HCEC 1CT (cell line): ENCODE data around the gene LARP4.
"Not testable (repeated sequence)": the region's sequence is repeated elsewhere in the genome, so short reads cannot be mapped to it uniquely, and the experiment has no call there.

ENCODE experiments used
- DNase-seq: peaks from one replicate; pipeline ENCODE4 v3.0.0-alpha.2; 2017

Gene LARP4

DNA sequence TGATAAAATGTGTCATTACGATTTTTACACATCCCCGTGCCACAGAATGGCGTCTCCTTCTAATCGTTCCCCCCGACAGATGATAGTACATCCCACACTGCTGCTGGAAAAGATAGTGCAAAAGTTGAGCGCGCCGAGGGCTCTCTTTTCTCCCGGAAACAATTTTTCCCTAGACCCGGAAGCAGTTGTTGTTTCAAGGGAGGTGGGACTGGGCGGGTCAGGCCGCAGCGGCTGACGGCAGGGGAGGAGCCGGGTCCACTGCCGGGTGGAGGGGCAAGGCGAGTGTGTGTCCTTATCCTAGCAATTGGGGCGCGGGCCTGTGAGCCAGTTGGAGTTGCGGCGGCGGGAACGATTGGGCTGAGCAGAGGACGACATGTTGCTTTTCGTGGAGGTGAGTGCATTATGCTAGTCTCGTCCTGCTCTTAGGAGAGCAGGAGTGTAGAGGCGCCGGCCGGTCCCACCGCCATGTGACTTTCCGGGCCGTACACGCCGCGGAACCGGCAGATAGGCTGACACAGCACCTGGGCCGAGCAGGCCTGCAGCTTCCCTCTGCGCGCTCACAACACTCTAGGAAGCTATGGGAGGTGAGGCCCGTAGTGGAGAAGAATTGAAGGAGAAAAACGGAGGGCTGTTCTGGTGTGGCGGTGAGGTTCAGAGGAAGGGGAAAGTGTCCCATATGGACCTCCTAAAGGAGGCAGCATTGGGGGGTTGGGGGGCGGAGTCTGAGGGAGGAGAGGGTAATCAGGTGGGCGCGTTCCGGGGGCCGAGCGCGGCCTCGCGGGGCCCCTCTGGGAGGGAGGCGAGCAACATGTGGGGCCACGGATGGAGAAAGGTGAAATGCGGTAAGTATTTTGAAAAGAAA lies at the start of gene LARP4:
Gene LARP4, plus strand, starts transcription at position 248 of the 862 bp plus-strand sequence. Its CDS starts 126 bp downstream, at position 374.
- peak; percentile 96 for DNase-seq

DNA sequence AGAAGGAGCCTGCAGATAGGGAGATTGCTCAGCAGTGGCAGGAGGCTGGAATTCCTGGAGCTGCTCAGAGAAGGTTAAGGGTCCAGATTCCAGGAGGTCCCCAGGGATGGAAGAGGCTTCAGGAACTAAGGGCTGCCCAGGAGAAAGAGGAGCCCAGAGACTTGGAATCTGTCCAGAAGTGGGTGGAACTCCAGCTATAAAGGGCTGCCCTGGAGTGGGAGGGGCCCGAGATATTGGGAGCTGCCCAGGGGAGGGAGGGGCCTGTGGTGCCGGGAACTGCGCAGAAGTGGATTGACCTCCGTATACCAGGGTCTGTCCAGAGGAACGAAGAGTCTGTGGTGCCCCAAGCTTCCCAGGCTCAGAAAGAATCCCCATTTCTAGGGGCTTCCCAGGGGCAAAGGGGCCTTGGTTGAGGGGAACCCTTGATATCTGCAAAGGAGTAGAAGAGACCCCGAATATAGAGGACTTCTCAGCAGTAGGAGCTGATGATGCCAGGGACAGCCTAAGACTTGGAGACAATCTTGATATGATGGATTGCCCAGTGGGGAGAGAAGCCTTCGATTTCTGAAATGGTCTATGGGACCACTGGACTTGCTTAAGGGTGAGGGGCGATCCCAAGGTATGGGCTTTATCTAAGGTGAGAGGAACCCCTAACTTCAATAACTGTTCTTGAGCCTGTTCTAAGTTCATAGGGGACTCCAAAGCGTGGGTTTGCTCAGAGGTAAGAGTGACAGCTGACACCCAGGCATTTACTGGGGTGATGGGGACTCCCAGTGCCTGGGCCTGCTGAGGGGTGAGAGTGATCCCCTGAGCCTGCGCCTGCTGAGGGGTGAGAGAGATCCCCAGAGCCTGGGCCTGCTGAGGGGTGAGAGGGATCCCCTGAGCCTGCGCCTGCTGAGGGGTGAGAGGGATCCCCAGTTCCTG lies 49.3 kb upstream of the LARP4 start:
- no peak for DNase-seq

DNA sequence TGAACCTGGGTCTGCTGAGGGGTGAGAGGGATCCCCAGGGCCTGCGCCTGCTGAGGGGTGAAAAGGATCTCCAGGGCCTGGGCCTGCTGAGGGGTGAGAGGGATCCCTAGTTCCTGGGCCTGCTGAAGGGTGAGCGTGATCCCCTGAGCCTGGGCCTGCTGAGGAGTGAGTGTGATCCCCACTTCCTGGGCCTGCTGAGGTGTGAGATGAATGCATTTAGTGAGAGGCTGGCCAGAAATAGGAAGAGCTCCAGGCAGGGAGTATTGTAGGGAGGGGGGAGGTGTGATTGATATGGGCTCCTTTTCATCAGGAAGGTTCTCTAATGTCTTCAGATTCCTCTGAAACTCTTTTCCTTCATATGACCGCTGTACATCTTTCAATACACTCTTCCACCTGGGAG lies 47.3 kb upstream of the LARP4 start:
- DNase-seq, result no peak

DNA sequence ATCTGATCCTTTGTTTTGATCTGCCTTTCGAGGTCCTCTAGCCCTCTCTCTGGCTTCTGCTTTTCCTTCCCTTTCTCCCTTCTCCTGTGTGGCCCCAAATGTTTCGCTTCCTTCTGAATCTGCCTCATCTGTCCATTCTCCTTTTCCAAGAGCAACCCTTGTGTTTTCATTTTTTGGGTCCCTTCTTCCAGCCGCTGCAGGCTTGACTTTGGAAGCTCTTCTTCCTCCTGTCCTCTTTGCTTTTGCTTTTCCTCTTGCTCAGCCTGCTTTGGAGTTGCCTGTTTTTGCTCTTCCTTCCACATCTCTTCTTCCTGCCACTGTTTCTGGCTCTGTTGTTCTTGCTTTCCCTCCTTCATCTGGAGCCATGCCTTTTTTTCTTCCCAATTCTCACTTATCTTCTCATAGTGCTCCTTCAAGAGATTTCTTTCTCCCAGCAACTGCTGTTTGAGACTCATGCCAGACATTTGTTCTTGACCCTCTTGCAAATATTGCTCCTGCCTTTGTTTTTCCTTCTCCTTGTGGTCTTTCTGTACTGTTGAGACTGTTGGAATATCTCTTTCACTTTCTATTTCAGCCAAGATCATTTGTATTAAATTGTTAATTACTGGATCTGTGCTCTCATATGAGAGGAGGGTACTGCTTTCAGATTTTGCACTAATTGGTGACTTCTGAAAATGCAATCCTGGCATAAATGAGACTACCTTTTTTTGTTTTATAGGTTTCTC lies 46.7 kb upstream of the LARP4 start:
- DNase-seq, result peak; percentile 10

DNA sequence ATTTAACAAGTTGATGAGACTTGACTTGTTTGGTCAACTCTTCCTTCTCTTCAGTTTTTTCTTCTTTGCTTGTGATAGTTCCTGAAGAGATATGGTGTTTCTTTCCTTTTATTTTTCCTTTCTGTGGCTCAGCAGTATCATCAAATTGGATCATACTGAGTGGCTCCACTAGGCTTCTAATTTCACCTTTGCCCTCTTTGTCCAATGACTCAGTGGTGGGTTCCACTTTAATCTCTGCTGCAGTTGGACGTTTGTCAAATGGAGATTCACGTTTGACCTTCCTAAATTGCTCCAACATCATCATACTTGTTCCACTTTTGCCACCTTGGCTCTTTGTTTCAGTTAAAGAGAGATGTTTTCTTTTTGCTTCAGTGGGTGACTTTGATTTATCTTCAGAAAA lies 45.8 kb upstream of the LARP4 start:
- peak; percentile 45 for DNase-seq

DNA sequence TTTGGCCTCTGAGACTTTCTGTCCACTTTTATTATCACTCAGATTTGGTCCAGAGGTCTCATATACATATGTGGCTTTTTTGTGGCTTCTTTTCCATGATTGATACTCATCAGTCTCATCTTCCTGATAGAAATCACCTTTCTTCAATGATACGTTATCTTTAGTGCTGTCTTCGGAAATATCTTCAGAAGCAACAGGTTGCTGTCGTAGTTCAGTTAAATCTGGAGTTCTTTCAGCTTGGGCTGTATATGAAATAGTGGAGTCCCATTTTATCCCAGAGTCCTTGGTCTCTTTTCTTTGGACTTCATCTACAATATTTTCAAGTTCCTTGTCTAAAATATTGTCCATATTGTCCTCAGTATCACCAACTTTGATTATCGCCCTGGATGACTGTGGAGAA lies 45.3 kb upstream of the LARP4 start:
- DNase-seq, result no peak

DNA sequence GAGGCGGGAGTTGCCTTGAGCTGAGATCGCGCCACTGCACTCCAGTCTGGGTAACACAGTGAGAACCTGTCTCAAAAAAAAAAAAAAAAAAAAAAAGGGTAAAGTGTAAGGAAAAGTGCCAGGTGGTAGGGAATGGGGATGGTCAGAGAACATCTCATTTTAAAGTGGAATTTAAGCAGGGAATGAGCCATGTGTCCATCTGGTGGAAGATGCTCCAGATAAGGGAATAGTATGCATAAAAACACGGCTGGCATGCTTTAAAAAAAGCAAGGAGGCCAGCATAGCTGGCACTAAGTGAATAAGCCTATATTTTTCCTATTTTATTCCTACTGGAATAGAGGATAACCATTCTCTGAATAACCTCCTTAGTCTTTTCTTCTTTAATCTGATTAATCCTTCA lies 38.0 kb upstream of the LARP4 start:
- DNase-seq, result no peak

DNA sequence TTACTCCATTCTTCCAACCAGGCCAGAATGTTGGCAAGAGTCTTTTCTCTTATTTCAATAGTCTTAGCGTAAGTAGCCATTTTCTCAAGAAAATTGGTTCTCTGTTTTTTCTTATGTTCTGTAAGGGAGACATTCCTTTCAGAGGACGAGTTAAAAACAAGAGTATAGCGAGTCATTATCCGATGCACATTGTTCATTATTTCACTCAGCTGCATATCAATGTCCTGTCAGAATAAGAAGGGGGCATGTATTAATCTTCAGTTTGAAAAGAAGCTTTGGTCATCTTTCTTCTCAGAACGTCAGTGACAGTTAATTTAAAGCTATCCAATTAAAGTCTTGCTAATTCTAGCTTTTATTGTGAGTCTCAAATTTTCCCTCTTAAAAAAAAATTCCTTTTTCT lies 37.5 kb upstream of the LARP4 start:
- DNase-seq, result no peak

DNA sequence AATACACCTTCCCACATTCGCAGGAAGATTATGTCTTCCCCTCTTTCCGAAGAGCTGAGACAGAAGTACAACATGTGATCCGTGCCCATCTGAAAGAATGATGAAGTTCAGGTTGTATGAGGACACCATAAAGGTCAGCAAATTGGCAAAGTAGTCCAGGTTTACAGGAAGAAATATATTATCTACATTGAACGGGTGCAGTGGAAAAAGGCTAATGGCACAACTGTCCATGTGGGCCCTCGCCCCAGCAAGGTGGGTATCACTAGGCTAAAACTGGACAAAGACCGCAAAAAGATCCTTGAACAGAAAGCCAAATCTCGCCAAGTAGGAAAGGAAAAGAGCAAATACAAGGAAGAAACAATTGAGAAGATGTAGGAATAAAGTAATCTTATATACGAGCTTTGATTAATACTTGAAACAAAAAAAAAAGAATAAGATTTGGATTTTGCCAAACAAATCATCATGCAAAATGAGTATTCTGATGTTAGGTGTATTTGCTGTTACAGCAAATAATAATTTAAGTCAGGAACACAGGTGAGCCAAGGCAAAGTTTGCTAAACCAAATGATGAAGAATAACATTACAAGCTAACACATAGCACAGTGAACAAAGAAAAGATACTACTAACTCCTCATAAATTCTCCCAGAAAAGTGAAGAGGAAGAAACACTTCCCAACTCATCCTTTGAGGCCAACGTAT lies 34.8 kb upstream of the LARP4 start:
- DNase-seq, result no peak

DNA sequence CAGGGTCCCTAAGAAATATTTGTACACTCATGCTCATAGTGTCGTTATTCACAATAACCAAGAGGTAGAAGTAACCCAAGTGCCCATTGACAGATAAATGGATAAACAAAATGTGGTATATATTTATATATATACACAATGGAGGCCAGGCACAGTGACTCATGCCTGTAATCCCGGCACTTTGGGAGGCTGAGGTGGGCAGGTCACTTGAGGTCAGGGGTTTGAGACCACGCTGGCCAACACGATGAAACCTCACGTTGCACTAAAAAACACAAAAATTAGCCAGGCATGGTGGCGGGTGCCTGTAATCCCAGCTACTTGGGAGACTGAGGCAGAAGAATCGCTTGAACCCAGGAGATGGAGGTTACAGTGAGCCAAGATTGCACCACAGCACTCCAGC lies 30.0 kb upstream of the LARP4 start:
- not testable (repeated sequence) for DNase-seq

DNA sequence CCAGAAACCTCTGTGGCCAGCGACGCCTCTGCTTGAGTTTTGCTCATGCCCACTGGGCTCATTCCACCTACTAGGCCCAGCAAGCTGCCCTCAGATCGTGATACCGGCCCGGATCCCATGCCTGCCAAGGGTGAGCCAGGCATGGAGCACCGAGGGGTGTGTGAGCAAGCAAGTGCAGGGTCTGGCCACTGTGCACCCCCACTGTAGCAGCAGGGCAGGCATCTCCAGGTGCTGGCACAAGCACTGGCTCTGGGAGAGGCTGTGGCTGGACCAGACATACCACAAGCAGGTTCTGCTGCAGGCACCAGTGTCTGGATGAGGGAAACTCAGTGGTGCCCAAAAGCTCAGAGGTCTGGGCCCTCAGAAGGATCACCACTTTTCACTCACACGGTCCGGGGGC lies 24.9 kb upstream of the LARP4 start:
- no peak for DNase-seq

DNA sequence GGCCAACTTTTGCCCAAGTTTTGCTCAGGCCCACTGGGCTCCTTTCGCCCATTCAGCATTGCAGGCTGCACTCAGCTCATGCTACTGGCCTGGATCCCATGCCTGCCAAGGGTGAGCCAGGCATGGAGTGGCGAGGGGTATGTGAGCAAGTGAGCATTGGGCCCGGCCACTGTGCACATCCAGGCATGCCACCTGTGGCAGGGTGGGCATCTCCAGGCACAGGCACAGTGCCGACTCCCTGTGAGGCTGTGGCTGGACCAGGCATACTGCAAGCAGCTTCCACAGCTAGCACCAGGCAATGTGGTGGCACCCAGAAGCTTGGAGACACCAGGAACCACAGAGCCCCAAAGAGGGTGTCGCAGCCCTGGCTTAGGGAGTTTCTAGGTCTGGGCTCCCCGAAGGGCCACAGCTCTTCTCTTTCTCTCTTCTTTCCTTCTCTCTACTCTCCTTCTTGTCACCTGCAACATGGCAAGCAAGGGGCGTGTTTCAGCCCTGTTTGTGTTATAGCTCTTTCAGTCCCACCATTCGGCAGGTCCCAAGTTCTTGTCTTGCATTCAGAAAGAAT lies 19.8 kb upstream of the LARP4 start:
- no peak for DNase-seq

DNA sequence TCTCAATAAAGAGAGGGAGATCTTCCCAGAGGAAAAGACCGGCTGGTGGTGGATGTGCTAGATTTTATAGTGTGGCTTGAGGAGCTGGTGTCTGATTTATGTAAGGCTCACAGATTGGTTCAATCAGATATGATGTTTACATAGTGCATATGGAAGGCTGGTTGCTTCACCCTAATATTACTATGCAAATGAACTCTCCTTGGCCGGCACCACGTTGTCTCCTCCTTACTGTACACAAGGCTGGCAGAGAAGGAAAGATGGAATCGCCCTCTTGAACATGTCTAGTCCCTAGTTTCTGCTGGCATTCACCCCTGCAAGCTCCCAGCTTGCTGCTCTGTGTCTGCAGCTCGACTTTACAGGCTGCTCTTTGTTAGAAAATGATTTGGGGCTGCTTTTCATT lies 13.2 kb upstream of the LARP4 start:
- DNase-seq, result peak; percentile 37

DNA sequence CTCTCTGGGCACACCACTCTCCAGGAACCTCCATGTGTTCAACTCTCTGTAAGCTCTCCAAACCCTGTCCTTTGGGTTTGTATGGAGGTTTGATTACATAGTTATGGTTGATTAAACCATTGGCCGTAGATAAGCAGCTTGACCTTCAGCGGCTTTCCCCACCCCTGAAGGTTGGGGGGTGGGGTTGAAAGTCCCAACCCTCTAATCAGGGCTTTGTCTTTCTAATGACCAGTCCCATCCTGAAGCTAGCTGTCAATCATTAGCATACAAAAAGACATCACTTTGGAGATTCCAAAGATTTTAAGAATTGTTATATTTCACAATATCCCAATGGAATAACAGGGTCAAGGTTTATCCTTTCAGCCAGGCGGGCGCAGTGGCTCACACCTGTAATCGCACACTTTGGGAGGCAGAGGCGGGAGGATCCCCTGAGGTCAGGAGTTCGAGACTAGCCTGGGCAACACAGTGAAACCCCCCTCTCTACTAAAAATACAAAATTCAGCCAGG lies 12.7 kb upstream of the LARP4 start:
- DNase-seq, result no peak

DNA sequence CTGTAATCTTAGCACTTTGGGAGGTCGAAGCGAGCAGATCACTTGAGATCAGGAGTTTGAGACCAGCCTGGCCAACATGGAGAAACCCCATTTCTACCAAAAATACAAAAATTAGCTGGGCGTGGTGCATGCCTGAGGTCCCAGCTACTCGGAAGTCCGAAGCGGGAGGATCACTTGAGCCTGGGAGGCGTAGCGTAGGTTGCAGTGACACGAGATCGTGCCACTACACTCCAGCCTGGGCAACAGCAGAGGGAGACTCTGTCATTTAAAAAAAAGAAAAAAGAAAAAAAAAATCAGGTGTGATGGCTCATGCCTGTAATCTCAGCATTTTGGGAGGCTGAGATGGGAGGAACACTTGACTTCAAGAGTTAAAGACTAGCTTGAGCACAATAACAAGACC lies 11.9 kb upstream of the LARP4 start:
- not testable (repeated sequence) for DNase-seq

DNA sequence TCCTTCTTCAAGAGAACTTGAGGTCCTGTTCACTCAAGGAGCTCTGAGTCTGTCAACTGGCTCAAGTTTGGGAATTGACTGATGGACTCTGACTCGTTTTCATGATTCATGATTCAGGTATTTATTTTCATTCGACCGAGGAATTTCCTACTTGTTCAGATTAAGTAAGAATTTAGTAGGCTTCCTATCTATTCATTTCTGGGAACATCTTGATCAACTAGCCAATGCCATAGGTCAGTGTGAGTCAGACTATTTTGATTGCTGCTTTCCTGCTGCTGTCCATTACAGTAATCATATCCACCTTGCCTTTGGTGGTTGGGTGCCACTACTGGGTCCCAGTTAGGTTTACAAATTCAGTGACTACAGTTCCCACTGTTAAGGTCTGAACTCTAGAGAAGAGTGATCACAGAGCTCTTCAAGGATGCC lies 10.4 kb upstream of the LARP4 start:
- DNase-seq, result peak; percentile 97

DNA sequence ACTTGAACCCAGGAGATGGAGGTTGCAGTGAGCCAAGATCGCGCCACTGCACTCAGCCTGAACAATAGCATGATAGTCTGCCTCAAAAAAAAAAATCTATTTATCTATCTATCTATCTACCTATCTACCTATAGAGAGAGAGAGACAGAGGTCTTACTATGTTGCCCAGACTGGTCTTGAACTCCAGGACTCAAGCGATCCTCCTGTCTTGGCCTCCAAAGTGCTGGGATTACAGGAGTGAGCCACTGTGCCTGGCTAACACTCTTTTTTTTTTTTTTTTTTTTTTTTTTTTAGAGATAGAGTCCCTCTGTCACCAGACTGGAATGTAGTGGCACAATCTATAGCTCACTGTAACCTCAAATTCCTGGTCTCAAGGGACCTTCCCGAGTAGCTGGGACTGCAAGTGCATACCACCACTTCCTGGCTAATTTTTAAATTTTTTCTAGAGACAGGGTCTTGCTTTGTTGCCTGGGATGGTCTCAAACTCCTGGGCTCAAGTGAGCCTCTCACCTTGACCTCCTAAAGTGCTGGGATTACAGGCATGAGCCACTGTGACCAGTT lies 6.1 kb upstream of the LARP4 start:
- DNase-seq, result no peak

DNA sequence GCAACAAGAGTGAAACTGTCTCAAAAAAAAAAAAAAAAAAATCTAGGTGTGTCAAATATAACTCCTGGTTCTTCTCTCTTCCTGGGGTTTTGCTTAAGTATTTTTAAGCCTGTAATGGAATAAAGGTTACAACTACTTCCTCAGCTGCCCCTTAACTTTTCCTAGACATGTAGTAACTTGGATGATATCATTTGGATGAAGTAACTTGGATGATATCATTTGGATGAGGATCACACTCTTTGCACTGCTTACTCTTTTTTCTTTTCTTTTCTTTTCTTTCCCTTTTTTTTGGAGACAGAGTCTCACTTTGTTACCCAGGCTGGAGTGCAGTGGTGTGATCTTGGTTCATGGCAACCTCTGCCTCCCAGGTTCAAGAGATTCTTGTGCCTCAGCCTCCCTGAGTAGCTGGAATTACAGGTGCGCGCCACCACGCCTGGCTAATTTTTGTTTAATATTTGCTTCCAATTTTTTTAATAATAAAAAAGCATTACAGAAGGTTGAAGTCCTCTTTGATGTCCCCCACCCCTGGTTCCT lies 3.5 kb upstream of the LARP4 start:
- peak; percentile 41 for DNase-seq

DNA sequence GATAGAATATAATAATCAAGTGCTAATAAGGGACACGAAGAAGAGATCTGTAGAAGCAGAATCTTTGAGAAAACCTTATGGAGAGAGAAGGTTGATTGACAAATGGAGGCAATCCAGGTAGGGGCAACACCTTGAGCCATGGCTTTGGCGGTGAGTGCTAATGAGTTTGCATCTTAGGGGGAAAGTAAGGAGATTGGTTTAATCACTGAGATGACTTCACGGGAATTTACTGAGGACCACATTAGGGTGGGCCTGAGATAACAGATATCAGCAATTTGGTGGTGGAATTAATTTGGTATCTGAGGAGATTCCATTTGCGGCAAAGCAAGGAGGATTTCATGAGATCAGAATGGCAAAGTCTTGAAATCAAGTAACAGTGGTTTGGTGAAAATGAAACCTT lies 1.8 kb upstream of the LARP4 start:
- no peak for DNase-seq

DNA sequence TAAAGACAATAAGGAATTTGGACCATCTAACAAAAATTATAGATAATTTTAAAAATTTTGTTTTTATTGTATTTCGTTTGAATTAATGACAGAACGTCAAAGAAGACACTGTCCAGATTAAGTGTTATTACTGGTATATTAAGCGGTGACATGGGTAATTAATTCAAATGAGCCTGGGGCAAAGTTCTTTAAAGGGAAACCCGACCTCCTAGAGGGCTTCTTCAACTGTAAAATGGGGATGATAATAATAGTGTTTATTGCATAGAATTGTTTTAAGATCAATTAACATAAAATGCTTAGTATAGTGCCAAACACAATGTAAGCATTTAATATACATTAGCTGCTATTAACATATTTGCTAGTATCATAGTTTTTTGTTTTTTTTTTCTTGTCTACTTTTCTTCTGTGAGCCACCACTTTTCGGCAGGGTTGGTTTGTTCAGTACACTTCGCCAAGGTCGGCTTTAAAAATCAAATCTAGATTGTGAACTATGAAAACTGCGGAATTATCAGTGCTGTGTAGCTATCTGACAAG lies 514 bp upstream of the LARP4 start:
- DNase-seq, result no peak

DNA sequence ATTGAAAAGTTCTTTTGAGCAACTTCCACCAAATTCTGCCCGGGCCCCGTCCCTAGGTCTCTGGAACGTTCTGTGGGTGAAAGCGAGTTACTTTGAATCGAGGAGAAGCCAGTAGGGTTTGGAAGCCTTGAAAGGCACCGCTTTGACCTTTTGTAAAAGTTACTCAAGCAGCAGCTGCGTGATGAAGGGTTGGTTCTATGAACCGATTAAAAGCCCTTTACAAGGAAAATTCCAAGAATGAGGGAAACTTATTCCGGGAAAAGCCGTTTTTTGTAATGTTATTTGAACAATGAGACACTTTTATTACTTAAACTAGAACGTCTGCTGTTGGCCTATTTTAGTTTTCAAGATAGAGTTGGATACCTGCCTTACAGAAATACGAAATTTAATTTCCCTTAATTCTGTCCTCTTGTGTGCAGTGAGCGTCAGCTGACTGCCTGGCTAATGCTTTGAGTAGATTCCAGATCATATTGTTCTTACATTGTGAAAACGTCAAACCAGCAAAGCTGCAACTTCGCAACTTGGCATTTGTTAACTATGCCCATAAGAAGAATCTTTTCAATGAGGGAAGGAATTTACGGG lies 906 bp downstream of the LARP4 start:
- DNase-seq, result peak; percentile 37
